Mesenchymal stem cell (in vitro differentiated cells and primary cell): ENCODE data around the gene GJA5.

Experiments used
- DNase-seq: peaks from one replicate; pipeline ENCODE4 v3.0.0-alpha.2; 2013
- H2AFZ ChIP-seq: one replicate; pipeline ENCODE4 v1.6.1; 2013; ENCODE audit warnings: low read depth, mild to moderate bottlenecking, control low read depth, inconsistent platforms, low read length, moderate library complexity
- H2AK5ac ChIP-seq: 2 replicates; pipeline ENCODE4 v1.6.1; 2013; ENCODE audit warnings: low read length, moderate library complexity, mild to moderate bottlenecking, inconsistent platforms; ENCODE audit not compliant: severe bottlenecking
- H2BK120ac ChIP-seq: one replicate; pipeline ENCODE4 v1.6.1; 2013; ENCODE audit warnings: low read depth, mild to moderate bottlenecking, inconsistent platforms, low read length, moderate library complexity
- H2BK12ac ChIP-seq, 2 experiments: one replicate each; pipeline ENCODE4 v1.6.1; 2013; ENCODE audit warnings: inconsistent platforms in 2 of 2, low read length in 2 of 2, mild to moderate bottlenecking in 2 of 2, moderate library complexity in 2 of 2, control low read depth in 1 of 2
- H2BK15ac ChIP-seq: one replicate; pipeline ENCODE4 v1.6.1; 2013; ENCODE audit warnings: mild to moderate bottlenecking, low read depth, inconsistent platforms; ENCODE audit not compliant: poor library complexity, severe bottlenecking
- H2BK5ac ChIP-seq: 2 replicates; pipeline ENCODE4 v1.6.1; 2013; ENCODE audit warnings: low read depth, mild to moderate bottlenecking, low read length, control low read depth, inconsistent platforms; ENCODE audit not compliant: poor library complexity, severe bottlenecking
- H3K14ac ChIP-seq, 2 experiments: one replicate each; pipeline ENCODE4 v1.6.1; 2013; ENCODE audit warnings: inconsistent platforms in 2 of 2, low read length in 2 of 2, control low read depth in 1 of 2, mild to moderate bottlenecking in 1 of 2, moderate library complexity in 1 of 2
- H3K18ac ChIP-seq, 2 experiments: one replicate each; pipeline ENCODE4 v1.6.1; 2013; ENCODE audit warnings: inconsistent platforms in 2 of 2, low read length in 2 of 2, control low read depth in 1 of 2, low read depth in 1 of 2, mild to moderate bottlenecking in 1 of 2
- H3K23ac ChIP-seq, 2 experiments: one replicate each; pipeline ENCODE4 v1.6.1; 2013; ENCODE audit warnings: inconsistent platforms in 2 of 2, low read length in 2 of 2, mild to moderate bottlenecking in 2 of 2, moderate library complexity in 2 of 2, control low read depth in 1 of 2
- H3K27ac ChIP-seq: 2 replicates; pipeline ENCODE4 v1.5.1; 2013; ENCODE audit warnings: mild to moderate bottlenecking, moderate library complexity, low read length, control low read depth, inconsistent platforms; ENCODE audit not compliant: poor library complexity, severe bottlenecking
- H3K27me3 ChIP-seq, 2 experiments: 2 replicates each; pipeline versions ENCODE4 v1.6.1 to v1.7.0; 2013; ENCODE audit warnings: low read length in 2 of 2, mild to moderate bottlenecking in 2 of 2, moderate library complexity in 2 of 2, control low read depth in 1 of 2, inconsistent platforms in 1 of 2; ENCODE audit not compliant: control insufficient read depth in 1 of 2, insufficient read depth in 1 of 2
- H3K36me3 ChIP-seq, 2 experiments: 2 replicates each; pipeline versions ENCODE4 v1.6.1 to v1.7.0; 2013; ENCODE audit warnings: low read length in 2 of 2, control low read depth in 1 of 2, inconsistent platforms in 1 of 2, low read depth in 1 of 2, mild to moderate bottlenecking in 1 of 2; ENCODE audit not compliant: insufficient read depth in 2 of 2, control insufficient read depth in 1 of 2
- H3K4ac ChIP-seq, 2 experiments: one replicate each; pipeline ENCODE4 v1.6.1; 2013; ENCODE audit warnings: inconsistent platforms in 2 of 2, low read length in 2 of 2, mild to moderate bottlenecking in 2 of 2, moderate library complexity in 2 of 2, control low read depth in 1 of 2, low read depth in 1 of 2
- H3K4me1 ChIP-seq: 2 replicates; pipeline ENCODE4 v1.6.1; 2013; ENCODE audit warnings: low read depth, low read length, control low read depth; ENCODE audit not compliant: control insufficient read depth, insufficient read depth
- H3K4me2 ChIP-seq: 2 replicates; pipeline ENCODE4 v1.6.1; 2013; ENCODE audit warnings: low read length, mild to moderate bottlenecking, inconsistent platforms; ENCODE audit not compliant: poor library complexity, severe bottlenecking
- H3K4me3 ChIP-seq, 2 experiments: 2 replicates each; pipeline versions ENCODE4 v1.5.1 to v1.7.0; 2013; ENCODE audit warnings: low read length in 2 of 2, mild to moderate bottlenecking in 2 of 2, control low read depth in 1 of 2, low read depth in 1 of 2; ENCODE audit not compliant: insufficient read depth in 1 of 2
- H3K79me1 ChIP-seq: replicated peaks from 2 replicates; pipeline ENCODE4 v1.6.1; 2013; ENCODE audit warnings: mild to moderate bottlenecking, control low read depth, low read length, inconsistent platforms; ENCODE audit not compliant: poor library complexity, severe bottlenecking
- H3K9ac ChIP-seq: 2 replicates; pipeline ENCODE4 v1.7.0; 2013; ENCODE audit warnings: mild to moderate bottlenecking, low read length, moderate library complexity
- H3K9me3 ChIP-seq: 2 replicates; pipeline ENCODE4 v1.7.0; 2013; ENCODE audit warnings: mild to moderate bottlenecking, low read length; ENCODE audit not compliant: control insufficient read depth
- H4K8ac ChIP-seq: one replicate; pipeline ENCODE4 v1.6.1; 2013; ENCODE audit warnings: inconsistent platforms, mild to moderate bottlenecking, low read length, moderate library complexity
- H4K91ac ChIP-seq: one replicate; pipeline ENCODE4 v1.6.1; 2013; ENCODE audit warnings: mild to moderate bottlenecking, low read length, inconsistent platforms
- WGBS: methylation state at CpG from one replicate; pipeline ENCODE4 v1.1.7; 2013; ENCODE audit warnings: mixed read lengths; 5-methylcytosine and 5-hydroxymethylcytosine counted together

The GJA5 gene

GRCh38 chr1:147720557-147720956, 39.8 kb downstream of the GJA5 start:
- H3K27me3 ChIP-seq = peaks cover 16 to 35% of the 10 kb centered on the region in 2 experiments
- no peak overlapping the region for H2AFZ ChIP-seq
- no peak overlapping the region for H2BK12ac ChIP-seq
- no peak overlapping the region for H3K27ac ChIP-seq
- no peak overlapping the region for H2AK5ac ChIP-seq
- no peaks in the 10 kb centered on the region for H3K36me3 ChIP-seq
- H4K91ac ChIP-seq = no peak overlapping the region
- H3K9me3 ChIP-seq = no peaks in the 10 kb centered on the region
- H3K18ac ChIP-seq = no peak overlapping the region
- DNase-seq = no peak
- H3K14ac ChIP-seq = no peak overlapping the region
- H3K4me2 ChIP-seq = no peak overlapping the region
- H4K8ac ChIP-seq = no peak overlapping the region
- no peak overlapping the region for H3K23ac ChIP-seq
- no peak overlapping the region for H3K9ac ChIP-seq
- 79% methylated on average over 4 of the region's 4 CpGs for WGBS
- H3K4me3 ChIP-seq = no peak overlapping the region
- no peaks in the 10 kb centered on the region for H3K79me1 ChIP-seq
- H2BK5ac ChIP-seq = no peak overlapping the region
- H3K4ac ChIP-seq = no peak overlapping the region
- no peak overlapping the region for H2BK15ac ChIP-seq
- peaks cover 3% of the 10 kb centered on the region for H3K4me1 ChIP-seq
- no peak overlapping the region for H2BK120ac ChIP-seq

GRCh38 chr1:147719711-147720225, 40.6 kb downstream of the GJA5 start:
- Histone ChIP-seq H3K23ac (no peak overlapping the region), H3K9me3 (no peaks in the 10 kb centered on the region), H3K4ac (no peak overlapping the region), H3K4me2 (no peak overlapping the region), H3K14ac (no peak overlapping the region), H2BK15ac (no peak overlapping the region), H3K79me1 (no peaks in the 10 kb centered on the region), H2AFZ (no peak overlapping the region), H3K27ac (no peak overlapping the region), H3K4me1 (peaks cover 3% of the 10 kb centered on the region), H3K9ac (no peak overlapping the region), H4K91ac (no peak overlapping the region), H3K27me3 (peaks cover 21 to 41% of the 10 kb centered on the region in 2 experiments), H4K8ac (no peak overlapping the region), H2BK120ac (no peak overlapping the region), H3K36me3 (no peaks in the 10 kb centered on the region), H2BK5ac (no peak overlapping the region), H2AK5ac (no peak overlapping the region), H3K4me3 (no peak overlapping the region), H3K18ac (no peak overlapping the region), H2BK12ac (no peak overlapping the region)
- WGBS = 75% methylated on average over 5 of the region's 7 CpGs
- DNase-seq = no peak

GRCh38 chr1:147719029-147719698, 41.2 kb downstream of the GJA5 start:
- no peak overlapping the region for H2AK5ac ChIP-seq

GRCh38 chr1:147717706-147718097, 42.7 kb downstream of the GJA5 start:
- DNase-seq = no peak
- Histone ChIP-seq H3K4me1 (peaks cover 3% of the 10 kb centered on the region), H2AFZ (no peak overlapping the region), H3K23ac (no peak overlapping the region), H3K4me3 (no peak overlapping the region), H3K27me3 (peaks cover 20 to 37% of the 10 kb centered on the region in 2 experiments), H2BK12ac (no peak overlapping the region), H2BK5ac (no peak overlapping the region), H4K91ac (no peak overlapping the region), H3K14ac (no peak overlapping the region), H3K18ac (no peak overlapping the region), H3K79me1 (no peaks in the 10 kb centered on the region), H2BK120ac (no peak overlapping the region), H4K8ac (no peak overlapping the region), H3K27ac (no peak overlapping the region), H3K9ac (no peak overlapping the region), H2BK15ac (no peak overlapping the region), H3K4ac (no peak overlapping the region), H3K36me3 (no peaks in the 10 kb centered on the region), H2AK5ac (no peak overlapping the region), H3K4me2 (no peak overlapping the region), H3K9me3 (no peaks in the 10 kb centered on the region)
- WGBS = 75% methylated on average over 4 of the region's 4 CpGs

More at GRCh38 chr1:147719029-147719698, 41.2 kb downstream of the GJA5 start:
- Histone ChIP-seq H3K9me3 (no peaks in the 10 kb centered on the region), H3K14ac (no peak overlapping the region), H3K23ac (no peak overlapping the region), H3K9ac (no peak overlapping the region), H2BK12ac (no peak overlapping the region), H2BK15ac (no peak overlapping the region), H3K36me3 (no peaks in the 10 kb centered on the region), H2BK5ac (no peak overlapping the region), H3K4me2 (no peak overlapping the region), H3K18ac (no peak overlapping the region), H3K4me1 (peaks cover 3% of the 10 kb centered on the region), H2AFZ (no peak overlapping the region), H3K27me3 (peaks cover 27 to 46% of the 10 kb centered on the region in 2 experiments), H3K79me1 (no peaks in the 10 kb centered on the region), H3K4me3 (no peak overlapping the region), H3K4ac (no peak overlapping the region), H3K27ac (no peak overlapping the region), H4K8ac (no peak overlapping the region), H4K91ac (no peak overlapping the region), H2BK120ac (no peak overlapping the region)
- no peak for DNase-seq
- 93% methylated on average over 7 of the region's 7 CpGs for WGBS
